DMS79 treated with DMSO at 0.1 percent for 48 hours (cell line): ENCODE results near the gene MT2A.

Experiments
- DNase-seq: peaks from one replicate; lab custom pipeline; 2025; lab: John Stamatoyannopoulos, UW

The MT2A gene

GRCh38 chr16:56600398-56600999, 7.9 kb upstream of the MT2A start:
- no peak for DNase-seq

GRCh38 chr16:56601325-56601724, 7.1 kb upstream of the MT2A start:
- DNase-seq: no peak

- DNase-seq: no peak
Measured at GRCh38 chr16:56603589-56603988, 4.8 kb upstream of the MT2A start.

- DNase-seq: no peak
Measured at GRCh38 chr16:56604966-56605365, 3.4 kb upstream of the MT2A start.

- DNase-seq: no peak
Measured at GRCh38 chr16:56605475-56605874, 2.9 kb upstream of the MT2A start.

- DNase-seq: no peak
Measured at GRCh38 chr16:56606071-56606475, 2.3 kb upstream of the MT2A start.

- DNase-seq: no peak
Measured at GRCh38 chr16:56606476-56607108, 1.8 kb upstream of the MT2A start.

GRCh38 chr16:56607109-56607618, 1.2 kb upstream of the MT2A start:
- DNase-seq: no peak

GRCh38 chr16:56607675-56608042, 725 bp upstream of the MT2A start:
- no peak for DNase-seq

- DNase-seq: no peak
Measured at GRCh38 chr16:56608876-56609462, 585 bp downstream of the MT2A start.

GRCh38 chr16:56609463-56609921, 1.1 kb downstream of the MT2A start:
- peak; percentile 31 for DNase-seq

GRCh38 chr16:56610017-56610608, 1.7 kb downstream of the MT2A start:
- no peak for DNase-seq

GRCh38 chr16:56610609-56611111, 2.3 kb downstream of the MT2A start:
- DNase-seq: no peak

- DNase-seq: no peak
Measured at GRCh38 chr16:56611281-56611833, 3.0 kb downstream of the MT2A start.

GRCh38 chr16:56613706-56614105, 5.3 kb downstream of the MT2A start:
- no peak for DNase-seq

- no peak for DNase-seq
Measured at GRCh38 chr16:56614549-56614991, 6.2 kb downstream of the MT2A start.

GRCh38 chr16:56615353-56615752, 7.0 kb downstream of the MT2A start:
- DNase-seq: no peak

- no peak for DNase-seq
Measured at GRCh38 chr16:56616608-56617211, 8.3 kb downstream of the MT2A start.

GRCh38 chr16:56617212-56618085, 9.1 kb downstream of the MT2A start:
- no peak for DNase-seq

GRCh38 chr16:56618138-56618537, 9.8 kb downstream of the MT2A start:
- no peak for DNase-seq

GRCh38 chr16:56620339-56620897, 12.0 kb downstream of the MT2A start:
- DNase-seq: no peak
